ENCODE measurements around the gene TRAPPC10.
"Not testable (repeated sequence)": the region's sequence is repeated elsewhere in the genome, so short reads cannot be mapped to it uniquely, and the experiment has no call there.

The TRAPPC10 gene

GRCh38 chr21:44153214-44153888 is 141.2 kb downstream of the TRAPPC10 start:
- DNase-seq = not testable (repeated sequence)

DNA sequence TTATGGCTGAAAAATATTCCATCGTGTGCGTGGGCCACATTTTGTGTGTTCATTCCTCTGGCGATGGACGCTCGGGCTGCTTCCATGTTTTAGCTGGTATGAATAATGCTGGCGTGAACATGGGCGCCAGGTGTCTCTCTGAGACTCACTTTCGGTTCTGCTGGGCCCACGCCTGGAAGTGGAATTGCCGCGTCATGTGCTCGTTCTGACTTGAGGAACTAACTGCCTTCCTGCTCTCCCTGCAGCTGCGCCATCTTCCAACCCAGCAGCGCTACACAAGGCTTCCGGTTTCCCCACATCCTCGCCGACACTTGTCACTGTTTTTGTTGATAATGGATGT is 141.8 kb downstream of the TRAPPC10 start:
- DNase-seq = not testable (repeated sequence)

DNA sequence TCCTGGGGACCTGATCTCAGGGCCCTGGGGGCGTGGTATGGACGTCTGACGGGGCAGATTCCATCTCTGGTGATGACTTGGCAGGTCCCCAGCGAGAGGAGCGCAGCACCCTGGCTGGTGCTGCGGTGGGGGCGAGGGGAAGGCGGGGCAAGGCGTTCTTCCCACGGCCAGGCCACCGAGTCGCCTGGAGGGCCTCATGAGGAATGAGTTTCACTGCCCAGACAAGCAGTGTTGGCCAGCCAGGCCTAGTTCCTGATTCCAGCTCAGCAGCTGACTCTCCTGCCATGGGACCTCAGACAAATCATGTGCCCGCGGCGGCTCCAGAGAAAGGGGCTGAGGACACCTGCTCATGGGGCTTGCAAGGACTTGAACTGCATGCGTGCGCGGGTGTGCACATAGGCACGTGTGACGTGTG is 142.7 kb downstream of the TRAPPC10 start:
- DNase-seq = not testable (repeated sequence)

- not testable (repeated sequence) for DNase-seq
Observed at GRCh38 chr21:44155231-44155993, 143.3 kb downstream of the TRAPPC10 start.

DNA sequence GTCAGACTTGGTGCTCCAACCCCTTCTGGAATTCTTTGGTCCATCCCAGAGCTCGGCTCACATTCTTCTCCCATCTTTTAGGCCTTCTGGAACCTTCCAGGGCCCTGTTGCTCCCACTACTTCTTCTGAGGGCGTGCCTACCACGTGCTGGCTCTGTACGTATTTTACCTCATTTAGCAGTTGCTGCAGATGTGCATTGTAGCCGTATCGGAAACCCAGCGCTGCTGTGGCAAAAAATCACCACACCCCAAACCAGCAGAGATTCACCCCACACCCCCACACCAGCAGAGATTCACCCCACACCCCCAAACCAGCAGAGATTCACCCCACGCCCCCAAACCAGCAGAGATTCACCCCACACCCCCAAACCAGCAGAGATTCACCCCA is 143.9 kb downstream of the TRAPPC10 start:
- not testable (repeated sequence) for DNase-seq
